Adipocyte (in vitro differentiated cells): ENCODE measurements around the gene AP5S1.

Experiments
- DNase-seq: peaks from one replicate; pipeline ENCODE4 v3.0.0-alpha.2; 2015; ENCODE audit warnings: low read depth
- H3K27me3 ChIP-seq: replicated peaks from 2 replicates; pipeline ENCODE4 v1.7.0; 2013; ENCODE audit warnings: mild to moderate bottlenecking, low read length, moderate library complexity; ENCODE audit not compliant: control insufficient read depth, insufficient read depth
- H3K36me3 ChIP-seq: 2 replicates; pipeline ENCODE4 v1.7.0; 2013; ENCODE audit warnings: low read length, mild to moderate bottlenecking, moderate library complexity; ENCODE audit not compliant: control insufficient read depth, insufficient read depth, severe bottlenecking
- H3K4me1 ChIP-seq: 2 replicates; pipeline ENCODE4 v1.7.0; 2013; ENCODE audit warnings: mild to moderate bottlenecking, low read length, moderate library complexity; ENCODE audit not compliant: control insufficient read depth, insufficient read depth
- H3K4me3 ChIP-seq: 2 replicates; pipeline ENCODE4 v1.7.0; 2013; ENCODE audit warnings: mild to moderate bottlenecking, low read length, moderate library complexity
- H3K9ac ChIP-seq: 2 replicates; pipeline ENCODE4 v1.7.0; 2013; ENCODE audit warnings: mild to moderate bottlenecking, low read length, moderate library complexity
- H3K9me3 ChIP-seq: 2 replicates; pipeline ENCODE4 v1.7.0; 2013; ENCODE audit warnings: mild to moderate bottlenecking, low read length, moderate library complexity; ENCODE audit not compliant: control insufficient read depth

The AP5S1 gene

GRCh38 chr20:3814928-3815495 is 5.3 kb upstream of the AP5S1 start:
- no peak overlapping the region for H3K9ac ChIP-seq
- DNase-seq = no peak
- H3K36me3 ChIP-seq = no peaks in the 10 kb centered on the region
- H3K4me3 ChIP-seq = no peak overlapping the region
- H3K4me1 ChIP-seq = peaks cover 32% of the 10 kb centered on the region
- no peaks in the 10 kb centered on the region for H3K9me3 ChIP-seq
- H3K27me3 ChIP-seq = no peaks in the 10 kb centered on the region

GRCh38 chr20:3815703-3816315 is 4.5 kb upstream of the AP5S1 start:
- Histone ChIP-seq H3K36me3 (no peaks in the 10 kb centered on the region), H3K4me1 (peaks cover 27% of the 10 kb centered on the region), H3K9ac (no peak overlapping the region), H3K9me3 (no peaks in the 10 kb centered on the region), H3K4me3 (no peak overlapping the region), H3K27me3 (no peaks in the 10 kb centered on the region)
- DNase-seq = no peak

- H3K9me3 ChIP-seq = no peaks in the 10 kb centered on the region
- H3K36me3 ChIP-seq = peaks cover 14% of the 10 kb centered on the region
- H3K27me3 ChIP-seq = no peaks in the 10 kb centered on the region
- H3K9ac ChIP-seq = no peak overlapping the region
- no peak overlapping the region for H3K4me3 ChIP-seq
- H3K4me1 ChIP-seq = peaks cover 21% of the 10 kb centered on the region
- peak; percentile 93 for DNase-seq
These were observed 1.9 kb upstream of the AP5S1 start for GRCh38 chr20:3818155-3819151.

GRCh38 chr20:3819411-3820047 is 818 bp upstream of the AP5S1 start:
- H3K4me1 ChIP-seq = peaks cover 21% of the 10 kb centered on the region
- H3K27me3 ChIP-seq = no peaks in the 10 kb centered on the region
- peak overlapping the region; percentile 97 for H3K4me3 ChIP-seq
- H3K9me3 ChIP-seq = no peaks in the 10 kb centered on the region
- peak overlapping the region; percentile 100 for H3K9ac ChIP-seq
- peaks cover 25% of the 10 kb centered on the region for H3K36me3 ChIP-seq
- no peak for DNase-seq

GRCh38 chr20:3820901-3821727 is 767 bp downstream of the AP5S1 start:
- no peak for DNase-seq
- H3K27me3 ChIP-seq = no peaks in the 10 kb centered on the region
- no peaks in the 10 kb centered on the region for H3K9me3 ChIP-seq

GRCh38 chr20:3821996-3822395 is 1.6 kb downstream of the AP5S1 start:
- no peak for DNase-seq
- H3K27me3 ChIP-seq = no peaks in the 10 kb centered on the region
- peaks cover 47% of the 10 kb centered on the region for H3K36me3 ChIP-seq
- H3K9me3 ChIP-seq = no peaks in the 10 kb centered on the region
- H3K4me3 ChIP-seq = no peak overlapping the region
- peaks cover 21% of the 10 kb centered on the region for H3K4me1 ChIP-seq
- peak overlapping the region; percentile 100 for H3K9ac ChIP-seq

More at GRCh38 chr20:3820901-3821727, 767 bp downstream of the AP5S1 start:
- Histone ChIP-seq H3K9ac (peak overlapping the region; percentile 100), H3K4me3 (peak overlapping the region; percentile 97), H3K36me3 (peaks cover 41% of the 10 kb centered on the region), H3K4me1 (peaks cover 21% of the 10 kb centered on the region)

GRCh38 chr20:3823881-3824280 is 3.5 kb downstream of the AP5S1 start:
- Histone ChIP-seq H3K36me3 (peaks cover 48% of the 10 kb centered on the region), H3K9me3 (no peaks in the 10 kb centered on the region), H3K9ac (no peak overlapping the region), H3K4me3 (no peak overlapping the region), H3K4me1 (peaks cover 23% of the 10 kb centered on the region), H3K27me3 (no peaks in the 10 kb centered on the region)
- DNase-seq = no peak

- no peak overlapping the region for H3K4me3 ChIP-seq
These were observed 5.2 kb downstream of the AP5S1 start for GRCh38 chr20:3825526-3825925.

GRCh38 chr20:3826420-3826819 is 6.1 kb downstream of the AP5S1 start:
- no peaks in the 10 kb centered on the region for H3K27me3 ChIP-seq
- peaks cover 15% of the 10 kb centered on the region for H3K4me1 ChIP-seq
- H3K9ac ChIP-seq = no peak overlapping the region
- DNase-seq = no peak
- peaks cover 48% of the 10 kb centered on the region for H3K36me3 ChIP-seq
- no peaks in the 10 kb centered on the region for H3K9me3 ChIP-seq
- no peak overlapping the region for H3K4me3 ChIP-seq

More at GRCh38 chr20:3825526-3825925, 5.2 kb downstream of the AP5S1 start:
- Histone ChIP-seq H3K27me3 (no peaks in the 10 kb centered on the region), H3K9ac (no peak overlapping the region), H3K9me3 (no peaks in the 10 kb centered on the region), H3K4me1 (peaks cover 20% of the 10 kb centered on the region), H3K36me3 (peaks cover 48% of the 10 kb centered on the region)
- DNase-seq = no peak

GRCh38 chr20:3828798-3829197 is 8.5 kb downstream of the AP5S1 start:
- H3K36me3 ChIP-seq = peaks cover 30% of the 10 kb centered on the region
- no peak overlapping the region for H3K9ac ChIP-seq
- H3K4me3 ChIP-seq = no peak overlapping the region
- no peak for DNase-seq
- no peaks in the 10 kb centered on the region for H3K9me3 ChIP-seq
- no peaks in the 10 kb centered on the region for H3K27me3 ChIP-seq
- peaks cover 12% of the 10 kb centered on the region for H3K4me1 ChIP-seq
